GM18909 (cell line): Measurements from ENCODE around the gene ATP10A.

Experiments
- ATAC-seq: cut with Tn5 transposase; IDR thresholded peaks from one replicate; pipeline ENCODE4 v1.9.1; 2021; ENCODE audit warnings: mild to moderate bottlenecking; ENCODE audit not compliant: unreplicated experiment, poor library complexity

Gene ATP10A

GRCh38 chr15:25689592-25689991, 173.5 kb downstream of the ATP10A start:
- ATAC-seq: no peak

GRCh38 chr15:25688166-25688565, 175.0 kb downstream of the ATP10A start:
- ATAC-seq: no peak

- no peak for ATAC-seq
Measured at GRCh38 chr15:25687689-25688088, 175.4 kb downstream of the ATP10A start.

GRCh38 chr15:25687276-25687675, 175.9 kb downstream of the ATP10A start:
- no peak for ATAC-seq

GRCh38 chr15:25686780-25687179, 176.3 kb downstream of the ATP10A start:
- ATAC-seq: no peak

- ATAC-seq: no peak
Measured at GRCh38 chr15:25684521-25685431, 178.4 kb downstream of the ATP10A start.

GRCh38 chr15:25683911-25684310, 179.2 kb downstream of the ATP10A start:
- no peak for ATAC-seq

- no peak for ATAC-seq
Measured at GRCh38 chr15:25683415-25683814, 179.7 kb downstream of the ATP10A start.

- no peak for ATAC-seq
Measured at GRCh38 chr15:25682340-25682739, 180.8 kb downstream of the ATP10A start.

- ATAC-seq: no peak
Measured at GRCh38 chr15:25680686-25681025, 182.5 kb downstream of the ATP10A start.

- ATAC-seq: no peak
Measured at GRCh38 chr15:25679964-25680685, 183.0 kb downstream of the ATP10A start.

- no peak for ATAC-seq
Measured at GRCh38 chr15:25679492-25679891, 183.6 kb downstream of the ATP10A start.

- no peak for ATAC-seq
Measured at GRCh38 chr15:25678500-25678855, 184.6 kb downstream of the ATP10A start.

GRCh38 chr15:25677719-25678499, 185.2 kb downstream of the ATP10A start:
- no peak for ATAC-seq

GRCh38 chr15:25676070-25676469, 187.1 kb downstream of the ATP10A start:
- ATAC-seq: no peak

GRCh38 chr15:25675396-25675795, 187.7 kb downstream of the ATP10A start:
- no peak for ATAC-seq

GRCh38 chr15:25674913-25675312, 188.2 kb downstream of the ATP10A start:
- no peak for ATAC-seq

GRCh38 chr15:25673972-25674371, 189.2 kb downstream of the ATP10A start:
- no peak for ATAC-seq

GRCh38 chr15:25673351-25673750, 189.8 kb downstream of the ATP10A start:
- ATAC-seq: no peak

GRCh38 chr15:25671132-25671531, 192.0 kb downstream of the ATP10A start:
- ATAC-seq: no peak

- ATAC-seq: no peak
Measured at GRCh38 chr15:25670621-25671020, 192.5 kb downstream of the ATP10A start.
